ENCODE measurements around the gene CTNNB1.

Gene CTNNB1

DNA sequence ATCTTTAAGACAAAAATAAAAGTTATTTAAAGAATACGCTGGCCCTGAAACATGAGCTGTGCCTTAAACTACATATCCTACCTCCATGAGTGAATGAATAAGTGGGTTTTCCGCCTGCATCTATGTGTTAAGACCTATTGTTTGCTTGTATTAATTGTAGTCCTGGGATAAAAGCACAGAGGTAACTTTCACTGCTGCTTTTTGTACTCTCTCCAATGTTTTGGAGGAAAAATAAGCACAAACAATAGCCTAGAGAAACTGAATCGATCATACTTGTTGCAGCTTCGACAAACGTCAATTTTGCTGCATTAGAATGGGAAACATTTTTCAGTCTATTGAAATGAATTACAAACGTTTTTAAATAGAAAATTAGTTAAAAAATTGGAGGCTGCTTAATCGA lies 1.3 kb upstream of the CTNNB1 start:
- no peak overlapping the region for H3K27ac ChIP-seq
- no peak for DNase-seq
- H3K4me3 ChIP-seq (ENCODE audit: low read depth, low read length): peak overlapping the region; percentile 96; the same call in 1 of the 2 replicates

DNA sequence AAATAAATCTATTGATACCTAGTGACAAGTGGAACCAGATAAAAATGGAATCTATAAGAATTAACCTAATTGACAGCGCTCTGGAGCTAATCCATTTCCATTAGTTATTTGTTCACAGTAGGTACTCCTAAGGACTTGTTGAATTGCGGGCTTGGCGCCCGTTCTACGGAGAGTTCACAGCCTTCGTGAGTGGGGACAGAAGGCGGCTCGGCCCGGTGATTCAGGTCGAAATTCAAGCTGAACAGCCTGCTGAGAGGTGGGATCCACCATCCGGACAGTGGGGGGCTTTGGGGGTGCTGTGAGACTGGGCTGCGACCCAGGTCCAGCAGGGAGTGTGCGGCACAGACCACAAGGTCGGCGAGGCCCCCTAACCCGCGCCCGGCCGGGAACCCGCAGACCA lies 779 bp upstream of the CTNNB1 start:
- H3K36me3 ChIP-seq: peaks cover 2% of the 10 kb centered on the region
- peak; percentile 52 for DNase-seq

More for the DNA sequence above, 1.3 kb upstream of the CTNNB1 start:
- Histone ChIP-seq H3K36me3 (peaks cover 2% of the 10 kb centered on the region), H3K9me3 (ENCODE audit: severe bottlenecking) (no peaks in the 10 kb centered on the region), H3K27me3 (ENCODE audit: insufficient read depth, low read depth, severe bottlenecking) (no peaks in the 10 kb centered on the region)
- TF ChIP-seq CTCF (IDR thresholded peaks at IDR 0.05; ENCODE audit: low read depth, low read length): no peak

GRCh38 chr3:41199866-41200668 lies 762 bp downstream of the CTNNB1 start:
- peak; percentile 24 for DNase-seq

More for the DNA sequence above, 779 bp upstream of the CTNNB1 start:
- Histone ChIP-seq H3K27me3 (ENCODE audit: insufficient read depth, low read depth, severe bottlenecking) (no peaks in the 10 kb centered on the region), H3K4me3 (ENCODE audit: low read depth, low read length) (peak overlapping the region; percentile 96), H3K27ac (peak overlapping the region; percentile 98), H3K9me3 (ENCODE audit: severe bottlenecking) (no peaks in the 10 kb centered on the region)
- no peak for TF ChIP-seq CTCF (IDR thresholded peaks at IDR 0.05; ENCODE audit: low read depth, low read length)

GRCh38 chr3:41200669-41201021 lies 1.3 kb downstream of the CTNNB1 start:
- H3K27me3 ChIP-seq (ENCODE audit: insufficient read depth, low read depth, severe bottlenecking): no peaks in the 10 kb centered on the region
- DNase-seq: no peak
- peaks cover 2% of the 10 kb centered on the region for H3K36me3 ChIP-seq
- TF ChIP-seq CTCF (IDR thresholded peaks at IDR 0.05; ENCODE audit: low read depth, low read length): no peak
- H3K4me3 ChIP-seq (ENCODE audit: low read depth, low read length): peak overlapping the region; percentile 96
- no peaks in the 10 kb centered on the region for H3K9me3 ChIP-seq (ENCODE audit: severe bottlenecking)
- no peak overlapping the region for H3K27ac ChIP-seq

More at GRCh38 chr3:41199866-41200668, 762 bp downstream of the CTNNB1 start:
- Histone ChIP-seq H3K36me3 (peaks cover 2% of the 10 kb centered on the region), H3K9me3 (ENCODE audit: severe bottlenecking) (no peaks in the 10 kb centered on the region), H3K27ac (peak overlapping the region; percentile 98), H3K4me3 (ENCODE audit: low read depth, low read length) (peak overlapping the region; percentile 96), H3K27me3 (ENCODE audit: insufficient read depth, low read depth, severe bottlenecking) (no peaks in the 10 kb centered on the region)
- TF ChIP-seq CTCF (IDR thresholded peaks at IDR 0.05; ENCODE audit: low read depth, low read length): no peak

DNA sequence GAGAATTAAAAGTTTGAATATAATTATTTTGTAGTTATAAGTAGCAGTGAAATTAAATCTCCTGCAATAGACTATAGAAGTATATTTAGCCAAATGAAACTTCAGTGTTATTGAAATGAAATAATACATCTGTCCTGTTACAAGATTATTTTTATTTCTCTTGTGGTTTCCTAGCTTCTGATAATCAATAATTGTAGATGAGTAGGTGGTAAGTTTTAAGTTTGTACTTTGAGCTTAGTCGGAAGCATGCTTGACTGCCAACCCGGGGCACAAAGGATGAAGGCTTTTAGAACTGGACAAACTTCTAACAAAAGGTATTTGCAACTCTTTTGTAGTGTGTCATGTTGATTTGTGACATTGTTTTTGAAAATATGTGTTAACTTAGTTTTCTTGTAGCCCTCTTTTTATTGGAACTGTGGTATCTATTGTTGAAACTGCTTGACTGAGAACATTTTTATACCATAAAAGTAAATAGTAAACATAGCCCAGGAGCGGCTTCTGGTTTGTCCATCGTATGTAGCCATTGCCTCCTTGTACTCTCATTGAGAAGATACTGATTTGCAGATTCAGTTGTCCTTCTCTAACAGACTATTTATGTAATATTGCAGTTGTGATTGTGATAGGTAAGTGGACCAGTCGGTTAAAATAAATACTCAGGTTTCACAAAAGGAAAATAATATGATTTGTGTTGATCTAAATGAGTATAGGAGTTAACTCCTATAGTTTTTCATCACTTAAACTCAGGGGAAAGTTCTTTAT lies 2.9 kb downstream of the CTNNB1 start:
- no peak overlapping the region for H3K27ac ChIP-seq
- H3K27me3 ChIP-seq (ENCODE audit: insufficient read depth, low read depth, severe bottlenecking): no peaks in the 10 kb centered on the region
- peaks cover 2% of the 10 kb centered on the region for H3K36me3 ChIP-seq
- no peak for TF ChIP-seq CTCF (IDR thresholded peaks at IDR 0.05; ENCODE audit: low read depth, low read length)
- no peak for DNase-seq
- H3K4me3 ChIP-seq (ENCODE audit: low read depth, low read length): no peak overlapping the region
- H3K9me3 ChIP-seq (ENCODE audit: severe bottlenecking): no peaks in the 10 kb centered on the region

All from WERI-Rb-1 (cell line).